Right cardiac atrium (tissue), 5 donors: ENCODE measurements around the gene PPP2R5C. TPM values are rescaled to one million over a fixed set of nuclear protein-coding genes. Genes with fewer than 3 reads are reported as not detected.
"Not testable (repeated sequence)": the region's sequence is repeated elsewhere in the genome, so short reads cannot be mapped to it uniquely, and the experiment has no call there.

Experiments used
- ATAC-seq, 2 donors: fragments of 200-7000 bp; cut with Tn5 transposase; one replicate each; pipeline versions ENCODE4 v1.8.0 to v1.9.1; 2020; ENCODE audit warnings: moderate library complexity in 2 of 2, mild to moderate bottlenecking in 1 of 2
- DNase-seq, 3 donors: peaks; one replicate each; pipeline ENCODE4 v3.0.0-alpha.2; 2020
- H3K27ac ChIP-seq: one replicate; pipeline ENCODE4 v1.5.1; 2013; ENCODE audit warnings: mild to moderate bottlenecking, low read length, control low read depth, moderate library complexity
- H3K27me3 ChIP-seq: one replicate; pipeline ENCODE4 v1.6.1; 2013; ENCODE audit not compliant: control insufficient read depth, insufficient read depth
- H3K4me1 ChIP-seq: one replicate; pipeline ENCODE4 v1.6.1; 2013; ENCODE audit warnings: low read length; ENCODE audit not compliant: control insufficient read depth, insufficient read depth
- H3K4me3 ChIP-seq: one replicate; pipeline ENCODE4 v1.5.1; 2013; ENCODE audit warnings: low read length, control low read depth
- H3K9me3 ChIP-seq: one replicate; pipeline ENCODE4 v1.6.1; 2013; ENCODE audit warnings: low read length; ENCODE audit not compliant: control insufficient read depth
- WGBS: extraction: QIAGEN DNeasy Blood & Tissue Kit; methylation state at CpG from one replicate; pipeline ENCODE4 v1.1.7; 2013; 5-methylcytosine and 5-hydroxymethylcytosine counted together
- intact Hi-C, 4 donors: fragments of 100-400 bp; cut with DNase I; formaldehyde crosslinking; loops; one replicate each; pipeline versions ENCODE4 v1.11.0 to v1.14.0; 2022 to 2023
- polyA plus RNA-seq: library from polyadenylated mRNA; stranded (reverse); fragments of 200-250 nt; gene quantifications from one replicate; pipeline ENCODE4 v1.2.3, GENCODE V29; 2013
- total RNA-seq, 4 donors: library from RNA; stranded (reverse); fragmentation: NEBNext Ultra II Directional; extraction: Animal tissue kit (Norgen Biotek cat#: 25700); gene quantifications; one replicate each; pipeline ENCODE4 v1.2.1, GENCODE V29; 2021
- donor health status: healthy with polysubstance abuse.
- donor health status: DM: no; HTN: yes; CAD: no.
- donor health status: DM: no; HTN: no; CAD: no.
- donor health status: DM: no; HTN: yes; CAD: no; lungs with severe emphysema.
- donor health status: DM: yes; HTN: yes; CAD: no.

PPP2R5C gene
- total and polyA plus RNA-seq, 5 donors = 100.0 to 158 (median 144) TPM

DNA sequence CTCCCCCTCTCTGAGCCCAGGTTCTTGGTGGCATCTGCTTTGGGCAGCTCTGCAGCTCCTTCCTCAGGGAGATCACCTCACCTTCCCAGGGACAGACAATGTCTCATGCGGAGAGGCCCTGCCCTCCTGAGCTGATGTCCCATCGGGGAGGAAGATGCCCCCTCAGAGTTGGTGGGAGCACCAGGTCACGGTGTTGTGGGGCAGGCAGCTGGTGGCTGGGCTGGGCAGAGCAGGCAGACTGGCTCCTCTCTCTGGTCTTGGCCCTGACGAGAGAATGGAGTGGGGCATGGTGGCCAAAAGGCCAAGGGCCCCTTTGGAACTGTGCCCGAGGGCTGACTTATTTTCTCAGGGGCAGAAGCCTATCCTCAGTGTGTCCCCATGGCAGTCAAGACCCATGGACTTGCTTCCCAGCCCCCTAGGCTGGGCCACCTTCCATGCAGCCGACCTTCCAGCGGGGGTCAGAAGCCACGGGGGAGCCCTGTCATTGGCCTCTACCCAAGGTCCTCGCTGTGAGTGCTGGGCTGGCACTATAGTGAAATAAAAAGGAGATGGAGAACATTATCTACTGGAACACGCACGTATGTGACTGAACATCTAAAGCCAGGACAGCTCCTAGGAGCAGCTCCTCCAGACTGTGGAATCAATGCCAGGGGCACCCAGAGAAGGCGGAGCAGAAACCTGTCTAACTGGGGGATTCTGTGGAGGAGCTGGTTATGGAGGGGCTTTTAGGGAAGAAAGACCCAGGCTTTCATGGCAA is 21.9 kb downstream of the PPP2R5C start:
- DNase-seq (peak in 1 of 3 donors; percentile 47), ATAC-seq (peak; percentile 15 to 22)
- intact Hi-C loops = no loop called here
- H3K4me1 ChIP-seq = peaks cover 7% of the 10 kb centered on the region
- no peaks in the 10 kb centered on the region for H3K9me3 ChIP-seq
- no peak overlapping the region for H3K4me3 ChIP-seq
- no peak overlapping the region for H3K27ac ChIP-seq
- no peaks in the 10 kb centered on the region for H3K27me3 ChIP-seq
- 83% methylated on average over 12 of the region's 12 CpGs for WGBS

DNA sequence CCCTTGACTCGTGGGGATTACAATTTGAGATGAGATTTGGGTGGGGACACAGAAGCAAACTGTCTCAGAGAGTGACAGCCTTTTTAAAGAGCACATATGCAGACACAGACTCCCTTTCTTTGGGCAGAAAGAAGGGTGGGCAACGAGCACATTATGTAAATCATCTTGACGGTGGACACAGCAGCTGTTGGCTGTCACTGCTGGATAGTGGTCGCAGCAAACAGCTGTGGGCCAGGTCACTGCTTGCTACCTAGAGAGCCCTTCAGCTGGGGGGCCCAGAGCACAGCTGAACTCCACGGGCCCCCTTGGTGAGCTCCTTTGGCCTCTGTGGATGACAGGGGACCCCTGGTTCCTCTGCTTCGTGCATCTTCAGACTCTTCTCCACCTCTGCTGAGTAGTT is 23.1 kb downstream of the PPP2R5C start:
- intact Hi-C loops = no loop called here
- 70% methylated on average over 6 of the region's 6 CpGs for WGBS

DNA sequence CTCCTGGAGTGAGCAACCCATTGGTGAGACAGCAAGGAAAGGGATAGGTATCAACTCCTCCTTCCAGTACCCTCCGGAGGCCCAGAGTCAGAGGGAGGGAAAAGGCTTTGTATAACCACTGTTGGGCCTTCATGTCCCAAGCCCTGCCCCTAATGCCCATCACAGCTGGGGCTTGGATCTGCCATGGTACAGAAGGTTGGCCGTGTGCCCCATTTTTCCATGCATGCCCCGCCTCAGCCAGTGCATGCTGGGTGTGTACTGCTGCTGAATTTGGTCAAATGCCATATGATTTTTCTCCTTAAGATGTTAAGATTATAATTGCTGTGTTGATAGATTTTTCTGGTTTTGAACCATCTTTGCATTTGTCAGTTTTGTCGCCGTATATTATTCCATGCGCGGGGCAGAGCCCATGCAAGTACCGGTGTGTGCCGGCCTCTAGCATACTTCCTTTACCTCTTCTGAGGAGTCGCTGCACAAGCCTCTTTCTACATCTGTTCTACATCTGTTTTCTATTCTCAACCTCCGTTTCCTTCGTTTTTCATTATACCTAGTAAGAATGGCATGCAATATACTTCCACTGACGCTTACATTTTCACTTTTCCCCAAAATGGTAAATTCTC is 26.6 kb downstream of the PPP2R5C start:
- 94% methylated on average over 13 of the region's 13 CpGs for WGBS
- no peak for DNase-seq
- peak in 1 of 2 donors; percentile 14 for ATAC-seq
- H3K9me3 ChIP-seq = no peaks in the 10 kb centered on the region
- H3K27me3 ChIP-seq = no peaks in the 10 kb centered on the region
- no peak overlapping the region for H3K27ac ChIP-seq
- no peak overlapping the region for H3K4me3 ChIP-seq
- intact Hi-C loops = no loop called here
- H3K4me1 ChIP-seq = peaks cover 4% of the 10 kb centered on the region

More for the DNA sequence above, 23.1 kb downstream of the PPP2R5C start:
- H3K27me3 ChIP-seq = no peaks in the 10 kb centered on the region
- ATAC-seq (no peak), DNase-seq (no peak)
- H3K4me1 ChIP-seq = peaks cover 4% of the 10 kb centered on the region
- H3K9me3 ChIP-seq = no peaks in the 10 kb centered on the region
- no peak overlapping the region for H3K4me3 ChIP-seq
- H3K27ac ChIP-seq = no peak overlapping the region

DNA sequence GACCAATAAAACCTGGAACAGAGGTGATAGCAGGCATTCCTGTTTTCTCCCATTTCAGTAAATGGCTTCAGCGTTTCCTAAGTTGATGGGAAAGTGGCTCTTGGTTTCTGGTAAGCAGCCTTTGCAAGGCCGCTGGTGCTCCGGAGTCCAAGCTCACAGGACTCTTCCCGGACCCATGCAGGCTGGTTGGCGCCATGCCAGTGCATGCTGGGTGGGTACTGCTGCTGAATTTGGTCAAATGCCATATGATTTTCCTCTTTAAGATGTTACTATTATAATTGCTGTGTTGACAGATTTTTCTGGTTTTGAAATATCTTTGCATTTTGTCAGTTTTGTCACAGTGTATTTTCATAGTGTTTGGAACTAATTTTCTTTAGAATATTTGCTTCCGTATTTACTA is 27.7 kb downstream of the PPP2R5C start:
- intact Hi-C loops = no loop called here
- 61% methylated on average over 6 of the region's 6 CpGs for WGBS
- peak; percentile 44 to 75 (median 69) for DNase-seq

DNA sequence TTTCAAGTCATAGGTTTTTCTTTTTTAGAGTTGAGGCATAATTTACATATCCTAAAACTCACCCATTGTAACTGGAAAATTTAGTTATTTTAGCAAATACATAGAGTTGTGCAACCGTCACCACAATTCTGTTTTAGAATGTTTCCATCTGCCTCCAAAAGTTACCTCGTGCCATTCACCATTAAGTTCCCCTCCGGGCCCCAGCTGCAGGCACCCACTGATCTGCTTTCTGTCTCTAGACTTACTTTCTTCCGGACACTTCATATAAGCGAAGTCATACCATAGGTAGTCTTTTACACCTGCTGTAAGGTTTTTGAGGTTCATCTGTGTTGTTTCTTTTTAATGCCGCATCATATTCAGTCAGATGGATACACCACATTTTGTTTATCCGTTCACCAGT is 28.7 kb downstream of the PPP2R5C start:
- WGBS = 94% methylated on average over 7 of the region's 7 CpGs
- no peaks in the 10 kb centered on the region for H3K27me3 ChIP-seq
- no peak overlapping the region for H3K4me3 ChIP-seq
- H3K4me1 ChIP-seq = no peaks in the 10 kb centered on the region
- ATAC-seq (no peak), DNase-seq (no peak)
- no peak overlapping the region for H3K27ac ChIP-seq
- no peaks in the 10 kb centered on the region for H3K9me3 ChIP-seq
- intact Hi-C loops = no loop called here

More for the DNA sequence above, 27.7 kb downstream of the PPP2R5C start:
- Histone ChIP-seq H3K4me3 (no peak overlapping the region), H3K27ac (no peak overlapping the region), H3K9me3 (no peaks in the 10 kb centered on the region), H3K4me1 (no peaks in the 10 kb centered on the region), H3K27me3 (no peaks in the 10 kb centered on the region)
- ATAC-seq = no peak

DNA sequence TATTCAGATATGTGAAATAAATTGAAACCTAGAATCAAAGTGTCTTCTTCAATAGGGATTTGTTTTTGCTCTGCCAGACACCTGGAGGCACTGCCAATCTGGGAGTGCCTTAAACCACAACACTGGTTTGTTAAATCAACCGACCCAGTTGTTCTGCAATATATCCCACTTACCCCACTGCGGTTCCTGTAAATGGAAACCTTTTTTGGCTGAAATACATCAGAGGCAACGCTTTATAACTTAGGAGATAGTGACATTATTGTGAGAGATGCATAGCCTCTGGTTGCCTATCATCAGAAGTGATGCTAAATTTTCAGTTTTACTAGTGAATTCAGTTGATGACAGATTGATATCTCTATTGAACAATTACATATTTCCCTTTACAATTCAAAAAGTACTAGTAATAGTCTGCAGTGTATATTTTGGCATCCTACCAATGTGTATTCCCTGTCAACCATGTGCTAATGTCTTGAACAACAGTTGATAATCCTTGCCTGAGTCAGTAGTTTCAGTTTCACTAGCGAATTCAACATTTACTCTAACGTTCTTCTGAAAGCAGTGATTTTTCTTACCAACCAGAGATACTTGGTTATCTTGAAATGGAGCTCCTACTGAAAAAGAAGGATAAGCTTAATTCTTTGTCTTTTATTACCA is 30.5 kb downstream of the PPP2R5C start:
- ATAC-seq = peak; percentile 66 to 69

DNA sequence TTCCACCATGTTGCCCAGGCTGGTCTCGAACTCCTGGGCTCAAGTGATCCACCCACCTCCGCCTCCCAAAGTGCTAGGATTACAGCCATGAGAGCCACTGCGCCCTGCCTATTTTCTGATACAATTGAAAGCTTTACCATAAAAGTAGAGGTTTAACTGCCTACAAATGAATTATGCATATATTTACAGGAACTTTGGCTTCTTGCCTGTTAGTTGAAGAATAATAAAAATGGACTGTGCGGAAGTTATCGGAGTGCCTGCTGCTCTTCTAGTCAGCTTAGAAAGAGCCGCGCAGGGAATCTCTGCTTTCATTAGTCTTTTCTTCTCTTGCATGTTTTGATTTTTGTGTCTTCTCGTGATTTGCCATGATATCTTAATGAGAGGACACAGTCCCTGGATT is 34.5 kb downstream of the PPP2R5C start:
- DNase-seq (no peak), ATAC-seq (no peak)
- Histone ChIP-seq H3K27ac (no peak overlapping the region), H3K9me3 (no peaks in the 10 kb centered on the region), H3K27me3 (no peaks in the 10 kb centered on the region), H3K4me3 (no peak overlapping the region), H3K4me1 (no peaks in the 10 kb centered on the region)
- WGBS = 95% methylated on average over 8 of the region's 8 CpGs
- intact Hi-C loops = no loop called here

More for the DNA sequence above, 30.5 kb downstream of the PPP2R5C start:
- no peak for DNase-seq
- 27% methylated on average over 5 of the region's 5 CpGs for WGBS
- H3K27me3 ChIP-seq = no peaks in the 10 kb centered on the region
- no peaks in the 10 kb centered on the region for H3K4me1 ChIP-seq
- no peaks in the 10 kb centered on the region for H3K9me3 ChIP-seq
- intact Hi-C loops = no loop called here
- peak overlapping the region; percentile 62 for H3K4me3 ChIP-seq
- no peak overlapping the region for H3K27ac ChIP-seq

DNA sequence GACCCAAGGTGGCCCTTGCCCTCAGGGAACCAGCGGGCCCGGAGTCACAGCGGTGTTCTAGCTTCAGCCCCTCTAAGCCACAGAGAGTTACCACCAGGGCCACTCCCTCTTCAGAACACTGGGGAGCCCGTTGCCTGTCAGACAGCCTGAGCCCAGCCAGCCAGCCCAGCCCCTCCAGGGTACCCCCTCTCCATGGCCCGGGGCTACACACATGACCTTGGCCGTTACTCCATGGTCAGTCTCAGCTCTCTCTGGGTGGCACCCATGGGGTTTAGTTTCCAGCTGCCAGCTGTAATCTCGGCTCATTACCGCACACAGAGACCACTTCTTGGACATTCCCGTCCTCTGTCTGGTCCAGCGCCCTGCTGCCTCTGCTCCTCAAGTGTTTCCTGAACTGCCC is 35.0 kb downstream of the PPP2R5C start:
- ATAC-seq = no peak
- WGBS = 92% methylated on average over 10 of the region's 10 CpGs
- no peak for DNase-seq
- H3K27ac ChIP-seq = no peak overlapping the region
- no peaks in the 10 kb centered on the region for H3K4me1 ChIP-seq
- H3K4me3 ChIP-seq = no peak overlapping the region
- H3K27me3 ChIP-seq = no peaks in the 10 kb centered on the region
- H3K9me3 ChIP-seq = no peaks in the 10 kb centered on the region
- intact Hi-C loops = no loop called here

DNA sequence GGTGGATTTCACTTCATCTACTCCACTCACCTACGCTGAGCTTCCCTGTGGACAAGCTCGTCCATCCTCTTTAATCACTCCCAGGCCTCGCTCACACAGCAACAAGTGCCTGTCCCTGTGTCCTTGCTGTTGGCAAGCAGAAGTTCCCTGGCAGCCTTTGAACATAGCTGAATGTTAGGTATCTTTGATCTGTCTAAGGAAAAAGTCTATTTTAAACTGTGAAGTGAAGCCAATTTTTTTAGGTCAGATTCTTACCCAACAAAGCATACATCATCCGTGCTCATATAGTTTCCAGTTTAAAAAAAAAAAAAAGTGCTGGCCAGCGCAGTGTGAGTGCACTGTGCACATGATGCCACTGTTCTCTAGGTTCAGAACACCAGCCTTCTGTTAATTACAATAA is 36.3 kb downstream of the PPP2R5C start:
- 77% methylated on average over 5 of the region's 5 CpGs for WGBS
- Histone ChIP-seq H3K27ac (peak overlapping the region; percentile 14), H3K4me1 (no peaks in the 10 kb centered on the region), H3K4me3 (no peak overlapping the region), H3K9me3 (no peaks in the 10 kb centered on the region), H3K27me3 (no peaks in the 10 kb centered on the region)
- ATAC-seq (peak; percentile 53), DNase-seq (no peak)
- intact Hi-C loops = no loop called here

DNA sequence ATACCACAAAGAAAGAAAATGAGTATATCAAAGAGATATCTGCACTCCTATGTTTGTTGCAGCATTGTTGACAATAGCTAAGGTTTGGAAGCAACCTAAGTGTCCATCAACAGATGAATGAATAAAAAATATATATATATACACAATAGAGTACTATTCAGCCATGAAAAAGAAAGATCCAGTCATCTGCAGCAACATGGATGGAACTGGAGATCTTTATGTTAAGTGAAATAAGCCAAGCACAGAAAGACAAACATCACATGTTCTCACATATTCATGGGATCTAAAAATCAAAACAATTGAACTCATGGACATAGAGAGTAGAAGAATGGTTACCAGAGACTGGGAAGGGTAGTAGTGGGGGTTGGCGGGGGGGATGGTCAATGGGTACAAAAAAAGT is 42.9 kb downstream of the PPP2R5C start:
- intact Hi-C loops, H3K27me3 ChIP-seq, H3K4me3 ChIP-seq, H3K27ac ChIP-seq, ATAC-seq, DNase-seq, H3K4me1 ChIP-seq, H3K9me3 ChIP-seq: not testable (repeated sequence)
- 100% methylated on average over 1 of the region's 1 CpG for WGBS

DNA sequence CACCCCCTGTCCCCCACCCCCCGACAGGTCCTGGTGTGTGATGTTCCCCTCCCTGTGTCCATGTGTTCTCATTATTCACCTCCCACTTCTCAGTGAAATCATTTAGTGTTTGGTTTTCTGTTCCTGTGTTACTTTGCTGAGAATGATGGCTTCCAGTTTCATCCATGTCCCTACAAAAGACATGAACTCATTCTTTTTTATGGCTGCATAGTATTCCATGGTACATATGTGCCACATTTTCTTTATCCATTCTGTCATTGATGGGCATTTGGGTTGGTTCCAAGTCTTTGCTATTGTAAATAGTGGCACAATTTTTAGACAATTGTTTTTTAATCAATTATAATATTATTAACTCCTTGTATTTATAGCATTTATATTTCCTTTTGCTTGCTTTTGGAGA is 44.7 kb downstream of the PPP2R5C start:
- WGBS = 98% methylated on average over 1 of the region's 1 CpG
- H3K27me3 ChIP-seq, ATAC-seq, H3K27ac ChIP-seq, intact Hi-C loops, H3K4me3 ChIP-seq, H3K4me1 ChIP-seq, DNase-seq, H3K9me3 ChIP-seq: not testable (repeated sequence)
